GM12878 (cell line): ENCODE data around the gene FANCL. TPM values are rescaled to one million over a fixed set of nuclear protein-coding genes. Genes with fewer than 3 reads are reported as not detected.
"Not testable (repeated sequence)": the region's sequence is repeated elsewhere in the genome, so short reads cannot be mapped to it uniquely, and the experiment has no call there.

Experiments used
- ATAC-seq: fragments of 200-7000 bp; cut with Tn5 transposase; 3 replicates; pipeline ENCODE4 v1.9.1; 2020; ENCODE audit warnings: mild to moderate bottlenecking, moderate library complexity
- BruUV-seq: library from RNA; stranded (reverse); fragments of 400-500 nt; replicated peaks from 2 replicates; lab custom pipeline; 2021; lab: Mats Ljungman, UMichigan
- CTCF ChIA-PET: fragments of 300-600 bp; sonication (Branson Sonifier 250); formaldehyde crosslinking; extraction: SDS; loops from one replicate; lab custom pipeline; 2021; ENCODE audit warnings: inconsistent platforms; lab: Yijun Ruan, JAX
- POLR2A ChIA-PET: fragments of 350-600 bp; formaldehyde crosslinking; extraction: SDS; loops from one replicate; lab custom pipeline; 2021; ENCODE audit warnings: inconsistent platforms; lab: Charles Lee
- RAD21 ChIA-PET: fragments of 300-600 bp; sonication (Branson Sonifier 250); formaldehyde crosslinking; loops from one replicate; lab custom pipeline; 2023; ENCODE audit warnings: antibody characterized with exemption; ENCODE audit not compliant: unreplicated experiment; lab: Charles Lee
- SMC1A ChIA-PET: fragments of 300-600 bp; sonication (Branson Sonifier 250); formaldehyde crosslinking; loops from one replicate; lab custom pipeline; 2023; ENCODE audit not compliant: unreplicated experiment, uncharacterized antibody; lab: Charles Lee
- DNase-seq: peaks from one replicate; pipeline ENCODE4 v3.0.0-alpha.2; 2011; ENCODE audit warnings: low read depth, low spot score
- FAIRE-seq: peaks from 3 replicates; lab custom pipeline; 2011; peaks lifted over from hg19 to GRCh38; lab: Jason Lieb, UNC
- H2AFZ ChIP-seq: 2 replicates; pipeline ENCODE4 v1.6.0; 2011; ENCODE audit warnings: low read depth, low read length, control low read depth; ENCODE audit not compliant: control insufficient read depth
- H3K27ac ChIP-seq: 2 replicates; pipeline ENCODE4 v1.5.1; 2011; ENCODE audit warnings: control low read depth; ENCODE audit not compliant: control insufficient read depth, insufficient read depth
- H3K27me3 ChIP-seq, 2 experiments: replicated peaks in 1 of 2; 2 replicates each; pipeline versions ENCODE4 v1.6.0 to v1.6.1; 2011; ENCODE audit warnings: low read length in 1 of 2; ENCODE audit not compliant: control insufficient read depth in 2 of 2, insufficient read depth in 2 of 2
- H3K36me3 ChIP-seq, 2 experiments: 2 replicates each; pipeline ENCODE4 v1.5.1; 2011; ENCODE audit warnings: low read length in 1 of 2; ENCODE audit not compliant: control insufficient read depth in 2 of 2, insufficient read depth in 2 of 2
- H3K4me1 ChIP-seq: 2 replicates; pipeline ENCODE4 v1.6.1; 2011; ENCODE audit warnings: mild to moderate bottlenecking, low read length, moderate library complexity, mixed read lengths; ENCODE audit not compliant: control insufficient read depth, insufficient read depth
- H3K4me2 ChIP-seq: 2 replicates; pipeline ENCODE4 v1.6.0; 2011; ENCODE audit warnings: control low read depth; ENCODE audit not compliant: control insufficient read depth, insufficient read depth
- H3K4me3 ChIP-seq: fragments of 200-600 bp; sonication (generic); 2 replicates; pipeline ENCODE4 v1.5.1; 2016
- H3K79me2 ChIP-seq: 2 replicates; pipeline ENCODE4 v1.6.0; 2011; ENCODE audit warnings: low read length; ENCODE audit not compliant: control insufficient read depth, insufficient read depth
- H3K9ac ChIP-seq: 2 replicates; pipeline ENCODE4 v1.8.0; 2011; ENCODE audit warnings: low read length, control low read depth, mixed read lengths; ENCODE audit not compliant: control insufficient read depth, insufficient read depth
- H3K9me3 ChIP-seq: replicated peaks from 3 replicates; pipeline ENCODE4 v1.5.1; 2011; ENCODE audit warnings: mild to moderate bottlenecking, low read length; ENCODE audit not compliant: control insufficient read depth, insufficient read depth
- H4K20me1 ChIP-seq: 2 replicates; pipeline ENCODE4 v1.6.0; 2011; ENCODE audit not compliant: control insufficient read depth, insufficient read depth
- CBX5 ChIP-seq: sonication (generic); IDR thresholded peaks from 2 replicates; pipeline ENCODE4 v1.6.1; 2016; ENCODE audit warnings: low read depth, moderate library complexity, mild to moderate bottlenecking, inconsistent platforms
- HSF1 ChIP-seq: fragments of 150-350 bp; IDR thresholded peaks from 2 replicates; pipeline ENCODE4 v1.6.1; 2014; ENCODE audit warnings: mild to moderate bottlenecking, low read depth, low read length
- JUNB ChIP-seq: IDR thresholded peaks from 2 replicates; pipeline ENCODE4 v1.6.1; 2016; ENCODE audit warnings: antibody characterized with exemption, mild to moderate bottlenecking
- POU2F2 ChIP-seq: IDR thresholded peaks from 3 replicates; pipeline ENCODE4 v1.6.1; 2011; ENCODE audit warnings: low read depth, mild to moderate bottlenecking, low read length, borderline replicate concordance
- RAD21 ChIP-seq: IDR thresholded peaks from 2 replicates; pipeline ENCODE4 v1.6.1; 2011; ENCODE audit warnings: mild to moderate bottlenecking, low read depth, low read length, moderate library complexity; ENCODE audit not compliant: insufficient read depth
- SUZ12 ChIP-seq: fragments of 200-600 bp; sonication (generic); IDR thresholded peaks from one replicate; pipeline ENCODE4 v1.6.1; 2018; ENCODE audit warnings: antibody characterized with exemption, mild to moderate bottlenecking; ENCODE audit not compliant: unreplicated experiment
- TAF1 ChIP-seq: IDR thresholded peaks from 2 replicates; pipeline ENCODE4 v1.6.1; 2011; ENCODE audit warnings: mild to moderate bottlenecking, low read depth, low read length, borderline replicate concordance
- WGBS: methylation state at CpG from one replicate; pipeline ENCODE4 v1.1.6; 2016; ENCODE audit warnings: low lambda C conversion rate; ENCODE audit not compliant: insufficient replicate concordance, insufficient coverage; ENCODE audit errors: missing lambda C conversion rate; 5-methylcytosine and 5-hydroxymethylcytosine counted together
- in situ Hi-C: fragments of 300-500 bp; cut with MboI; formaldehyde crosslinking; loops from 9 replicates; pipeline ENCODE4 v1.14.3; 2018; ENCODE audit warnings: mixed read lengths
- intact Hi-C: fragments of 100-400 bp; cut with micrococcal nuclease; formaldehyde crosslinking; loops from one replicate; pipeline ENCODE4 v1.14.2; 2022; ENCODE audit not compliant: unreplicated experiment
- polyA plus RNA-seq, 11 experiments: library from polyadenylated mRNA; depleted of rRNA in 4 of 11; unstranded in 6 of 11; stranded (reverse) in 5 of 11; fragments of >200 nt; fragmentation: Nextera tagmentation in 4 of 11; fragmentation: Illumina TruSeq in 1 of 11; extraction: Ambion mirVana in 4 of 11; extraction: Trizol in 1 of 11; gene quantifications; 1 replicate in 1 of 11; 2 replicates in 10 of 11; pipeline versions ENCODE4 v1.2.1 to v1.2.3, GENCODE V29; 2011 to 2016; ENCODE audit warnings: inconsistent platforms in 2 of 11, missing spikeins in 2 of 11, low read depth in 1 of 11
- total RNA-seq, 4 experiments: library from RNA; depleted of rRNA in 3 of 4; stranded (reverse); fragments of >200 nt in 3 of 4; fragmentation: Illumina TruSeq in 1 of 4; extraction: Trizol in 1 of 4; gene quantifications; 2 replicates each; pipeline versions ENCODE4 v1.2.1 to v1.2.3, GENCODE V29; 2013 to 2021

FANCL gene
- total and polyA plus RNA-seq, 10 of the 15 experiments (the other 5 are each of a cell fraction or from before 2014, with no cell fraction given), result 30.8 to 90.5 (median 52.3) TPM

DNA sequence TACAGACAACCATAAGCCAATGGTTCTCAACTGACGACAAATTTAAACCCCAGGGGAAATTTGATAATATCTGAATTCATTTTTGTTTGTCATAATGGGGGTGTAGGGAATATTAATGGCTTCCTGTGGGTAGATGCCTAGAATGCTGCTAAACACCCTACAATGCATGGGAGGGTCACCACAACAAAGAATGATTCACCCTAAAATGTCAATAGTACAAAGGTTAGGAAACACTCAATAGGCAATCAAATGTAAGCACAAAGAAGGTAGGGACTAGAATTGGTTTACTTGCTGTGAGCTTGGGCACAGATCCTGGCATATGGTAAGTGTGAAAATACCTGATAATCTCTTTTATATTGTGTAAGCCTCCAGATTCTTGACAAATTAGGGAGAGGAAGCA is 20.1 kb upstream of the FANCL start:
- H3K4me1 ChIP-seq, result no peaks in the 10 kb centered on the region
- ChIA-PET RAD21 (interaction anchor here (0.6 kb wide), 1 partner anchor 836 kb away, joined by 3 read pairs; no protein-coding TSS in a partner anchor), POLR2A (no interaction called here), CTCF (interaction anchor here (1.4 kb wide), 1 partner anchor 355 kb away, joined by 3 read pairs; no protein-coding TSS in a partner anchor), SMC1A (no interaction called here)
- no peak overlapping the region for H3K27ac ChIP-seq
- no peak for DNase-seq
- WGBS, result 55% methylated on average over 1 of the region's 1 CpG
- no TSS peak for BruUV-seq
- H3K4me3 ChIP-seq, result no peak overlapping the region
- no peak overlapping the region for H3K4me2 ChIP-seq
- no peaks in the 10 kb centered on the region for H4K20me1 ChIP-seq
- in situ Hi-C loops, result no loop called here
- H3K9me3 ChIP-seq, result peaks cover 5% of the 10 kb centered on the region; the same call in 2 of the 3 replicates
- no peak overlapping the region for H3K9ac ChIP-seq
- no peak for FAIRE-seq
- no peaks in the 10 kb centered on the region for H3K36me3 ChIP-seq
- TF ChIP-seq RAD21, result no peak
- TF ChIP-seq SUZ12, result no peak
- no peak for TF ChIP-seq HSF1
- no peak for TF ChIP-seq TAF1
- no peak for TF ChIP-seq POU2F2
- intact Hi-C loops, result no loop called here
- no peak overlapping the region for H2AFZ ChIP-seq
- no peaks in the 10 kb centered on the region for H3K27me3 ChIP-seq
- no peaks in the 10 kb centered on the region for H3K79me2 ChIP-seq
- no peak for ATAC-seq

- H3K79me2 ChIP-seq, H3K4me1 ChIP-seq, H3K27me3 ChIP-seq, DNase-seq, H3K27ac ChIP-seq, in situ Hi-C loops, H2AFZ ChIP-seq, BruUV-seq, H3K36me3 ChIP-seq, RAD21 ChIA-PET, intact Hi-C loops, CTCF ChIA-PET, H3K9me3 ChIP-seq, POLR2A ChIA-PET, H4K20me1 ChIP-seq, FAIRE-seq, H3K9ac ChIP-seq, H3K4me2 ChIP-seq, H3K4me3 ChIP-seq: not testable (repeated sequence)
- peak; percentile 87 for ATAC-seq
- peak; percentile 37; the same call in 1 of the 2 replicates for TF ChIP-seq JUNB
- peak; percentile 92; the same call in 1 of the 2 replicates for TF ChIP-seq CBX5
- WGBS, result 4% methylated on average over 1 of the region's 1 CpG
- SMC1A ChIA-PET, result interaction anchor here (0.9 kb wide), 1 partner anchor 278 kb away, joined by 3 read pairs; no protein-coding TSS in a partner anchor
Observed at GRCh38 chr2:58258456-58258855, 17.3 kb upstream of the FANCL start.

DNA sequence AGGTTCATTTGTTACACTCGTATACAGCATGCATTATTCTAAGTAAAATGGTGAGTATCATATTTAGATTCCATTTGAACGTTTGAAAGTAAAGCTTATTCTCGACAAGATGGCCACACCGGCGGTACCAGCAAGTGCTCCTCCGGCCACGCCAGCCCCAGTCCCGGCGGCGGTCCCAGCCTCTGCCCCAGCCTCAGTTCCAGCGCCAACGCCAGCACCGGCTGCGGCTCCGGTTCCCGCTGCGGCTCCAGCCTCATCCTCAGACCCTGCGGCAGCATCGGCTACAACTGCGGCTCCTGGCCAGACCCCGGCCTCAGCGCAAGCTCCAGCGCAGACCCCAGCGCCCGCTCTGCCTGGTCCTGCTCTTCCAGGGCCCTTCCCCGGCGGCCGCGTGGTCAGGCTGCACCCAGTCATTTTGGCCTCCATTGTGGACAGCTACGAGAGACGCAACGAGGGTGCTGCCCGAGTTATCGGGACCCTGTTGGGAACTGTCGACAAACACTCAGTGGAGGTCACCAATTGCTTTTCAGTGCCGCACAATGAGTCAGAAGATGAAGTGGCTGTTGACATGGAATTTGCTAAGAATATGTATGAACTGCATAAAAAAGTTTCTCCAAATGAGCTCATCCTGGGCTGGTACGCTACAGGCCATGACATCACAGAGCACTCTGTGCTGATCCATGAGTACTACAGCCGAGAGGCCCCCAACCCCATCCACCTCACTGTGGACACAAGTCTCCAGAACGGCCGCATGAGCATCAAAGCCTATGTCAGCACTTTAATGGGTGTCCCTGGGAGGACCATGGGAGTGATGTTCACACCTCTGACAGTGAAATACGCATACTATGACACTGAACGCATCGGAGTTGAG is 10.4 kb upstream of the FANCL start:
- H4K20me1 ChIP-seq, H3K4me3 ChIP-seq, in situ Hi-C loops, intact Hi-C loops, H3K36me3 ChIP-seq, DNase-seq, RAD21 ChIA-PET, H3K4me1 ChIP-seq, POLR2A ChIA-PET, H3K4me2 ChIP-seq, H3K27ac ChIP-seq, BruUV-seq, H3K79me2 ChIP-seq, H3K9me3 ChIP-seq, H3K27me3 ChIP-seq, SMC1A ChIA-PET, H2AFZ ChIP-seq, H3K9ac ChIP-seq, ATAC-seq: not testable (repeated sequence)
- 70% methylated on average over 31 of the region's 43 CpGs for WGBS
- peak; percentile 70 for FAIRE-seq
- CTCF ChIA-PET, result interaction anchor here (1.0 kb wide), 1 partner anchor 402 kb away, joined by 3 read pairs; no protein-coding TSS in a partner anchor
